ENCODE measurements around the gene TAF8.

GRCh38 chr6:42012501-42013133, 37.7 kb upstream of the TAF8 start:
- TF ChIP-seq POLR2AphosphoS5 (IDR thresholded peaks at IDR 0.05) (no peak), EP300 (IDR thresholded peaks at IDR 0.05; ENCODE audit: low read depth) (no peak)
